Measurements from ENCODE around the gene ZNF638.

The ZNF638 gene

GRCh38 chr2:71419145-71419544 lies 87.6 kb downstream of the ZNF638 start:
- Histone ChIP-seq H3K27me3 (ENCODE audit: insufficient read depth, low read length, poor library complexity, severe bottlenecking) (no peaks in the 10 kb centered on the region), H3K4me2 (ENCODE audit: low read depth, low read length, poor library complexity, severe bottlenecking) (peak overlapping the region; percentile 100), H3F3A (ENCODE audit: low read depth) (0 out of 2 replicates have a peak, but pooled peaks cover 4% of the 10 kb centered on the region), H4K20me1 (ENCODE audit: insufficient read depth, low read length, poor library complexity, severe bottlenecking) (peaks cover 3% of the 10 kb centered on the region), H3K79me2 (ENCODE audit: insufficient read depth, low read length) (peaks cover 28% of the 10 kb centered on the region), H3K9me2 (replicated peaks; ENCODE audit: low read depth, low read length) (no peaks in the 10 kb centered on the region), H3K36me3 (ENCODE audit: insufficient read depth, low read length) (peaks cover 24% of the 10 kb centered on the region; the same call in 1 of the 2 replicates), H3K9me3 (ENCODE audit: insufficient read depth, low read depth, low read length) (no peaks in the 10 kb centered on the region), H2AFZ (ENCODE audit: low read length) (no peak overlapping the region), H3K4me1 (ENCODE audit: insufficient read depth, low read length, poor library complexity, severe bottlenecking) (peaks cover 18% of the 10 kb centered on the region), H3K9ac (ENCODE audit: low read depth, low read length, poor library complexity, severe bottlenecking) (no peak overlapping the region), H3K4me3 (ENCODE audit: low read length, poor library complexity, severe bottlenecking) (peak overlapping the region; percentile 2)
- TF ChIP-seq CTCF (conservative IDR thresholded peaks at IDR 0.05; ENCODE audit: low read length) (no peak), EZH2phosphoT487 (IDR thresholded peaks at IDR 0.05; ENCODE audit: borderline replicate concordance) (no peak)

- H3K4me3 ChIP-seq (ENCODE audit: low read length, poor library complexity, severe bottlenecking): peak overlapping the region; percentile 23
- H3K36me3 ChIP-seq (ENCODE audit: insufficient read depth, low read length): peaks cover 31% of the 10 kb centered on the region; the same call in 1 of the 2 replicates
- 0 out of 2 replicates have a peak, but pooled peaks cover 4% of the 10 kb centered on the region for H3F3A ChIP-seq (ENCODE audit: low read depth)
- TF ChIP-seq CTCF (conservative IDR thresholded peaks at IDR 0.05; ENCODE audit: low read length) (no peak), EZH2phosphoT487 (IDR thresholded peaks at IDR 0.05; ENCODE audit: borderline replicate concordance) (no peak)
- peaks cover 32% of the 10 kb centered on the region for H3K79me2 ChIP-seq (ENCODE audit: insufficient read depth, low read length)
- H3K9ac ChIP-seq (ENCODE audit: low read depth, low read length, poor library complexity, severe bottlenecking): no peak overlapping the region
- H3K4me2 ChIP-seq (ENCODE audit: low read depth, low read length, poor library complexity, severe bottlenecking): peak overlapping the region; percentile 37
- H3K9me3 ChIP-seq (ENCODE audit: insufficient read depth, low read depth, low read length): no peaks in the 10 kb centered on the region
- peaks cover 8% of the 10 kb centered on the region for H4K20me1 ChIP-seq (ENCODE audit: insufficient read depth, low read length, poor library complexity, severe bottlenecking)
- no peaks in the 10 kb centered on the region for H3K27me3 ChIP-seq (ENCODE audit: insufficient read depth, low read length, poor library complexity, severe bottlenecking)
- no peak overlapping the region for H2AFZ ChIP-seq (ENCODE audit: low read length)
- peaks cover 22% of the 10 kb centered on the region for H3K4me1 ChIP-seq (ENCODE audit: insufficient read depth, low read length, poor library complexity, severe bottlenecking)
- H3K9me2 ChIP-seq (replicated peaks; ENCODE audit: low read depth, low read length): no peaks in the 10 kb centered on the region
Measured at GRCh38 chr2:71419976-71420375, 88.4 kb downstream of the ZNF638 start.

- Histone ChIP-seq H3K4me3 (ENCODE audit: low read length, poor library complexity, severe bottlenecking) (no peak overlapping the region), H2AFZ (ENCODE audit: low read length) (no peak overlapping the region), H4K20me1 (ENCODE audit: insufficient read depth, low read length, poor library complexity, severe bottlenecking) (peaks cover 8% of the 10 kb centered on the region), H3F3A (ENCODE audit: low read depth) (0 out of 2 replicates have a peak, but pooled peaks cover 4% of the 10 kb centered on the region), H3K79me2 (ENCODE audit: insufficient read depth, low read length) (peaks cover 28% of the 10 kb centered on the region; the same call in 1 of the 2 replicates), H3K9me3 (ENCODE audit: insufficient read depth, low read depth, low read length) (no peaks in the 10 kb centered on the region), H3K4me2 (ENCODE audit: low read depth, low read length, poor library complexity, severe bottlenecking) (no peak overlapping the region), H3K9me2 (replicated peaks; ENCODE audit: low read depth, low read length) (no peaks in the 10 kb centered on the region), H3K4me1 (ENCODE audit: insufficient read depth, low read length, poor library complexity, severe bottlenecking) (peaks cover 18% of the 10 kb centered on the region), H3K27me3 (ENCODE audit: insufficient read depth, low read length, poor library complexity, severe bottlenecking) (no peaks in the 10 kb centered on the region), H3K36me3 (ENCODE audit: insufficient read depth, low read length) (peaks cover 53% of the 10 kb centered on the region; the same call in 1 of the 2 replicates), H3K9ac (ENCODE audit: low read depth, low read length, poor library complexity, severe bottlenecking) (no peak overlapping the region)
- TF ChIP-seq EZH2phosphoT487 (IDR thresholded peaks at IDR 0.05; ENCODE audit: borderline replicate concordance): no peak
- no peak for TF ChIP-seq CTCF (conservative IDR thresholded peaks at IDR 0.05; ENCODE audit: low read length)
Measured at GRCh38 chr2:71422786-71423185, 91.2 kb downstream of the ZNF638 start.

Measured in Loucy (cell line).